ENCODE data around the gene MACO1.

Gene MACO1

GRCh38 chr1:25544243-25544764 lies 113.6 kb downstream of the MACO1 start:
- H3K4me1 ChIP-seq, result no peaks in the 10 kb centered on the region
- no peaks in the 10 kb centered on the region for H3K36me3 ChIP-seq
- no peaks in the 10 kb centered on the region for H3K27me3 ChIP-seq
- no peaks in the 10 kb centered on the region for H3K9me3 ChIP-seq
- no peak for DNase-seq
- TF ChIP-seq CTCF (IDR thresholded peaks at IDR 0.05; ENCODE audit: low read depth, low read length), result no peak
- H3K4me3 ChIP-seq (ENCODE audit: low read depth, low read length), result peak overlapping the region; percentile 51

- Histone ChIP-seq H3K4me3 (ENCODE audit: low read depth, low read length) (no peak overlapping the region), H3K4me1 (no peaks in the 10 kb centered on the region)
These were observed 114.1 kb downstream of the MACO1 start for GRCh38 chr1:25544819-25545218.

GRCh38 chr1:25545767-25546166 lies 115.1 kb downstream of the MACO1 start:
- Histone ChIP-seq H3K27me3 (no peaks in the 10 kb centered on the region), H3K36me3 (no peaks in the 10 kb centered on the region), H3K4me1 (no peaks in the 10 kb centered on the region), H3K9me3 (no peaks in the 10 kb centered on the region), H3K4me3 (ENCODE audit: low read depth, low read length) (no peak overlapping the region)
- no peak for TF ChIP-seq CTCF (IDR thresholded peaks at IDR 0.05; ENCODE audit: low read depth, low read length)
- DNase-seq, result no peak

More at GRCh38 chr1:25544819-25545218, 114.1 kb downstream of the MACO1 start:
- Histone ChIP-seq H3K9me3 (no peaks in the 10 kb centered on the region), H3K27me3 (no peaks in the 10 kb centered on the region), H3K36me3 (no peaks in the 10 kb centered on the region)
- no peak for TF ChIP-seq CTCF (IDR thresholded peaks at IDR 0.05; ENCODE audit: low read depth, low read length)
- no peak for DNase-seq

- H3K4me1 ChIP-seq, result no peaks in the 10 kb centered on the region
- H3K36me3 ChIP-seq, result no peaks in the 10 kb centered on the region
- no peaks in the 10 kb centered on the region for H3K27me3 ChIP-seq
- TF ChIP-seq CTCF (IDR thresholded peaks at IDR 0.05; ENCODE audit: low read depth, low read length), result no peak
- no peaks in the 10 kb centered on the region for H3K9me3 ChIP-seq
- DNase-seq, result peak; percentile 30
- no peak overlapping the region for H3K4me3 ChIP-seq (ENCODE audit: low read depth, low read length)
These were observed 115.5 kb downstream of the MACO1 start for GRCh38 chr1:25546193-25546592.

- Histone ChIP-seq H3K27me3 (no peaks in the 10 kb centered on the region), H3K4me3 (ENCODE audit: low read depth, low read length) (no peak overlapping the region), H3K9me3 (no peaks in the 10 kb centered on the region), H3K36me3 (no peaks in the 10 kb centered on the region), H3K4me1 (no peaks in the 10 kb centered on the region)
- no peak for TF ChIP-seq CTCF (IDR thresholded peaks at IDR 0.05; ENCODE audit: low read depth, low read length)
- DNase-seq, result no peak
These were observed 117.9 kb downstream of the MACO1 start for GRCh38 chr1:25548601-25549000.

- no peak for TF ChIP-seq CTCF (IDR thresholded peaks at IDR 0.05; ENCODE audit: low read depth, low read length)
- Histone ChIP-seq H3K27me3 (no peaks in the 10 kb centered on the region), H3K4me3 (ENCODE audit: low read depth, low read length) (no peak overlapping the region), H3K36me3 (no peaks in the 10 kb centered on the region), H3K9me3 (no peaks in the 10 kb centered on the region), H3K4me1 (no peaks in the 10 kb centered on the region)
- no peak for DNase-seq
These were observed 118.8 kb downstream of the MACO1 start for GRCh38 chr1:25549273-25550154.

Data from BE2C (cell line).